Astrocyte of the spinal cord (primary cell): ENCODE measurements around the gene CACNA1C.

Source experiments
- DNase-seq: peaks from one replicate; pipeline ENCODE4 v3.0.0; 2011; ENCODE audit warnings: low read depth, low spot score
- H3K4me3 ChIP-seq: 2 replicates; pipeline ENCODE4 v1.5.1; 2011; ENCODE audit warnings: low read depth, mild to moderate bottlenecking, low read length, moderate library complexity
- CTCF ChIP-seq: IDR thresholded peaks from 2 replicates; pipeline ENCODE4 v1.5.1; 2012; ENCODE audit warnings: low read depth, mild to moderate bottlenecking, low read length, inconsistent platforms
- in situ Hi-C: cut with HindIII; loops from 2 replicates; pipeline ENCODE4 v1.10.0; 2017; ENCODE audit warnings: low sequenced_read_pairs

CACNA1C gene

GRCh38 chr12:2384533-2385351, 332.0 kb downstream of the CACNA1C start:
- peak; percentile 61 for DNase-seq
- in situ Hi-C loops: no loop called here

GRCh38 chr12:2385529-2385928, 332.7 kb downstream of the CACNA1C start:
- TF ChIP-seq CTCF: no peak
- in situ Hi-C loops: no loop called here
- H3K4me3 ChIP-seq: no peak overlapping the region
- DNase-seq: no peak

More at GRCh38 chr12:2384533-2385351, 332.0 kb downstream of the CACNA1C start:
- TF ChIP-seq CTCF: peak; percentile 12
- no peak overlapping the region for H3K4me3 ChIP-seq

- no peak overlapping the region for H3K4me3 ChIP-seq
- in situ Hi-C loops: no loop called here
- TF ChIP-seq CTCF: no peak
- DNase-seq: no peak
Measured at GRCh38 chr12:2386566-2386965, 333.8 kb downstream of the CACNA1C start.

GRCh38 chr12:2387103-2387834, 334.5 kb downstream of the CACNA1C start:
- in situ Hi-C loops: no loop called here
- no peak for TF ChIP-seq CTCF
- no peak for DNase-seq
- H3K4me3 ChIP-seq: no peak overlapping the region

- in situ Hi-C loops: no loop called here
- no peak for DNase-seq
- no peak for TF ChIP-seq CTCF
- no peak overlapping the region for H3K4me3 ChIP-seq
Measured at GRCh38 chr12:2389079-2389790, 336.4 kb downstream of the CACNA1C start.

GRCh38 chr12:2390133-2390532, 337.3 kb downstream of the CACNA1C start:
- no peak overlapping the region for H3K4me3 ChIP-seq
- DNase-seq: no peak
- TF ChIP-seq CTCF: no peak
- in situ Hi-C loops: no loop called here
